GM20000 (cell line): ENCODE results near the gene PLXNC1.

Experiments
- DNase-seq: peaks from one replicate; pipeline ENCODE4 v3.0.0; 2012; ENCODE audit warnings: low spot score
- CTCF ChIP-seq: IDR thresholded peaks from 2 replicates; pipeline ENCODE4 v1.5.1; 2012; ENCODE audit warnings: mild to moderate bottlenecking, control low read depth; ENCODE audit errors: extremely low read depth, missing control alignments

PLXNC1 gene

DNA sequence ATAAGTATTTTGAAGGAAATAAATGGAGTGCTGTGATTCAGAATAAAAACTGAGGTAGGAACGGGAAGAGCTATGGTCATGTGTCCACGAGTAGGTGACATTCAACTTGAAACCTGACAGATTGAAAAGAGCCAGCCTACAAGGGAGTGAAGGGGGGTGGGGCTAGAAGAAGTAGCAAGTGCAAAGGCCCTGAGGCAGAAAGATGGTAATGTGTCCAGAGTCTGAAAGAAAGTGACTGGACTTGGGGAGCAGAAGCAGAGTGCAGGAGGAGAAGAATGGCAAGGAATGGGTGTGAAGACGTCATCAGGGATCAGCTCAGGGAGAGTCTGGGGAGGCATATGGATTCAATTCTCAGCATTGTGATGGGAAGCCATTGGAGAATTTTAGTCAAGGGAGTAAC lies 13.7 kb downstream of the PLXNC1 start:
- no peak for TF ChIP-seq CTCF
- no peak for DNase-seq

- no peak for DNase-seq
- no peak for TF ChIP-seq CTCF
These were observed 15.5 kb downstream of the PLXNC1 start for GRCh38 chr12:94163850-94164249.

DNA sequence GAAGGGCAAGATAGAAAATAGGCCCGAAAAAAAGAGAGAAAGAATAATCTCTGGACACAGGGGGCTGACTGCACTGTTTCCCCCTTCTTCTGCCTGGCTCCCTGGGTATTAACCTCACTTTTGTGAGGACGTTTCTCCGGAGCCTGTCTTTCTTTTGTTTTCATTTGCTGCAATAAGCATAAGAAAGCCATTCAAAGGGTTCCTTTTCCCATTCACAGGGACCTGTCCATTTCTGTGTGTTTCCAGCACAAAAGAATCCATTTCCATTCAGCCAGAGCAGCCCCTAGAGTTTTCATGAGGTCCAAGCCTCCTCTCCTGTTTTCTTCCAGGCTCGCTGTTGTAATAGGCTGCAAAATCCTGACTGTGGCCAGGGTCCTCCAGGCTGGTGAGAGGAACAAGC lies 16.8 kb downstream of the PLXNC1 start:
- no peak for TF ChIP-seq CTCF
- no peak for DNase-seq

DNA sequence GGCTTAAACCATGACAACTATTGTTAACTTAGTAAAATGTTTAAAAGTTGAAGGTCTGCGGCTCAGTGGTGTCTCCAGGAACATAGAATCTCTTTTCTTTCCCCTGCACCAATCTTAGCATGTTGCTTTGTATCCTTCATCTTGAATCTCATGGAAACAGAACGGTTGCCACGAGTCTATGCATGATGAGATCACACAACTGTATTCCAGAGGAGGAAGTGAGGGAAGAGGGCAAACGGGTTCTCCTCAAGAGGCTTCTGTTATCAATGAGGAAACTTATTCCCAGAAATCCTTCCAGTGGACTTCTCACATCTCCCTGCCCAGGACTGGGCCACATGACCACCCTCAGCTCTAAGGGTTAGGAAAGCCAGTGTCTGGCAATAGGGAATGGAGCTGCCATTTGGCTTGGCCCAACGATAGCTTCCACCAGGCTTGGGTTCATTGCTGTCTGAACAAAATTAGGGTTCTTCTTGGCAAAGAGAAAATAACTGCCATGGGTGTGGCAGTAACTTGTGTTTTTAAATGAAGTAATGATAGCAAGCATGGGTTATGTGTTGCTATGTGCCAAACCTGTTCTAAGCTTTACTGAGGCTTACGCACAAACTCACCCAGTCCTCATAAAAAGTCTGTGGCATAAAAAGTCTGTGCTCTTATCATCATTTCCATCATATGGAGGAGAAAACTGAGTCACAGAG lies 17.4 kb downstream of the PLXNC1 start:
- no peak for TF ChIP-seq CTCF
- no peak for DNase-seq

DNA sequence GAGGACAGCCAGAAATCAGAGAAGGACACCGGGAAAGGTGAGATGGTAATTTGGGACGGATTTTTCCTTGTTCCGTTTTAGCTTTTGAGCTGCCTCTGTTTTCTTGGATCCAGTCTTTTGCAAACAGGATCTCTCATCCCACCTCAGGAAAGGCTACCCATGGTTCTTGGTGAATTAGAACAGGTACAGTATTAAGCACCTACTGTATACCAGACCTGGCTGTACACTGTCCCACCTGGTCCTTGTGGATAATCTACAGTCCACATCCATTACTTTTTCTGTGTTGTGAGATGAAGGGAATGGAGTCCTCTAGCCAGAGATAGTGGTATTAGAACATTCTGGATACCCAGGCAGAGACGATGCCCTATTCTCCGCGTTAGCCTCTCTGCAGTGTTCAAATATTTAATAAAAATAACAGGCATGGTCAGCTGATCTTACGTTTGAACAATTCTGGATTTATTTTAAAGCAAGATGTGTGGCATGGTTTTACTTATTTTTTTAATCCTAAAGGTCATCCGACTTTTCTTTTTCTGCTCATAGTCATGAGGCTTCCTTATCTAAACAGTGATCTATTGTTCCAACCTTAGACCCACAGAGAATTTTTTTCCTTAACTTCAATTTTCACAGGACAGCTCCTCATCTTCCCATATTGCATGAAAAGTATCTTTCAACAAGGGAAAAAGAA lies 18.8 kb downstream of the PLXNC1 start:
- no peak for TF ChIP-seq CTCF
- DNase-seq: no peak

- no peak for TF ChIP-seq CTCF
- no peak for DNase-seq
These were observed 19.5 kb downstream of the PLXNC1 start for GRCh38 chr12:94167756-94168416.

DNA sequence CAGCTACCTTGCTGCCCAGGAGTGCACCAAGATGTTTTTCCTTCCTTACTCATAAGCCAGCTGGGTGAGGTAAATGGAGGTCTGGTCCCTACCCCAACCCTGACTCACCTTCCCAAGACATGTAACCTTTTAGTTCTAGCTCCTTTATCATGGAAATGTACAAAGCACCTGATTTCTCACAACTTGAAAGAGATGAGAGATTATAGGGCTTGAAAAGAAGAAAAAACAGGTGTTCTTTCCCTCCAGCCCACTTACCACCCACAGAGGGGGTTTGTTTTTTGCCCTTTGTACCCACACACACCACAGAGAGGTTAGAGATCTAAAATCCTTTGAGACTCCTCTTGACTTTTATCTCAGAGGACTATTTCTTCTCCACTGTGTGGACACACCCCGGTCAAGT lies 21.1 kb downstream of the PLXNC1 start:
- TF ChIP-seq CTCF: no peak
- no peak for DNase-seq
